Body of pancreas (tissue), 4 donors: ENCODE results near the gene DNAH6.

Experiments used
- CTCF ChIP-seq, 7 experiments: fragments of 450-650 bp in 4 of 7; fragments of 200-600 bp in 3 of 7; sonication (generic) in 3 of 7; IDR thresholded peaks; one replicate each; pipeline ENCODE4 v1.5.1; 2016 to 2019; ENCODE audit warnings: antibody characterized with exemption in 7 of 7
- POLR2A ChIP-seq, 3 donors: fragments of 450-650 bp; IDR thresholded peaks; one replicate each; pipeline ENCODE4 v1.6.1; 2016; ENCODE audit warnings: antibody characterized with exemption in 3 of 3, mild to moderate bottlenecking in 2 of 3

- TF ChIP-seq POLR2A (IDR thresholded peaks at IDR 0.05), result no peak
- no peak for TF ChIP-seq CTCF (IDR thresholded peaks at IDR 0.05)
Measured at GRCh38 chr2:84539729-84540128, 23.4 kb downstream of the DNAH6 start.
